A673 (cell line): Measurements from ENCODE around the gene RASGRF1.

Experiments
- CTCF ChIP-seq: fragments of 300-800, 200-600 bp; sonication (generic); conservative IDR thresholded peaks from 2 replicates; pipeline ENCODE4 v1.5.1; 2017; ENCODE audit warnings: low read depth, mild to moderate bottlenecking, antibody characterized with exemption, low read length, moderate library complexity, mixed read lengths
- EZH2 ChIP-seq: fragments of 200-600 bp; sonication (generic); IDR thresholded peaks from 2 replicates; pipeline ENCODE4 v1.6.1; 2017; ENCODE audit warnings: borderline replicate concordance, low read depth, mild to moderate bottlenecking, mixed read lengths, antibody characterized with exemption, low read length; ENCODE audit not compliant: poor library complexity, severe bottlenecking

GRCh38 chr15:79031201-79031600, 59.4 kb downstream of the RASGRF1 start:
- TF ChIP-seq CTCF (no peak), EZH2 (no peak)
